IMR-90 (cell line): ENCODE results near the gene POU2AF2. TPM values are rescaled to one million over a fixed set of nuclear protein-coding genes. Genes with fewer than 3 reads are reported as not detected.

Experiments
- ATAC-seq: fragments of 200-7000 bp; cut with Tn5 transposase; 2 replicates; pipeline ENCODE4 v1.9.1; 2020; ENCODE audit warnings: low read depth, mild to moderate bottlenecking, moderate library complexity
- BruUV-seq: library from RNA; stranded (reverse); fragments of 400-500 nt; replicated peaks from 2 replicates; lab custom pipeline; 2021; lab: Mats Ljungman, UMichigan
- CTCF ChIA-PET: fragments of 300-600 bp; formaldehyde crosslinking; extraction: SDS; loops from one replicate; lab custom pipeline; 2021; ENCODE audit warnings: antibody characterized with exemption; lab: Yijun Ruan, JAX
- POLR2A ChIA-PET: fragments of 300-600 bp; sonication (Branson Sonifier 250); formaldehyde crosslinking; loops from one replicate; lab custom pipeline; 2022; ENCODE audit warnings: antibody characterized with exemption; ENCODE audit not compliant: unreplicated experiment; lab: Charles Lee
- DNase-seq: peaks from one replicate; pipeline ENCODE4 v3.0.0; 2013
- H2AFZ ChIP-seq: replicated peaks from 2 replicates; pipeline ENCODE3; 2013; ENCODE audit warnings: low read length, mild to moderate bottlenecking; ENCODE audit not compliant: poor library complexity
- H2AK5ac ChIP-seq: 2 replicates; pipeline ENCODE4 v1.6.1; 2013; ENCODE audit warnings: low read depth, low read length, inconsistent platforms
- H2AK9ac ChIP-seq: replicated peaks from 2 replicates; pipeline ENCODE3; 2013; ENCODE audit warnings: mild to moderate bottlenecking, low read depth, low read length, moderate library complexity; ENCODE audit not compliant: poor library complexity
- H2BK120ac ChIP-seq: 2 replicates; pipeline ENCODE4 v1.6.1; 2013; ENCODE audit warnings: low read depth, low read length, inconsistent platforms
- H2BK15ac ChIP-seq: 3 replicates; pipeline ENCODE4 v1.6.1; 2013; ENCODE audit warnings: low read depth, low read length, inconsistent platforms
- H2BK20ac ChIP-seq: 2 replicates; pipeline ENCODE4 v1.6.1; 2013; ENCODE audit warnings: low read depth, mild to moderate bottlenecking, inconsistent platforms, low read length, moderate library complexity
- H2BK5ac ChIP-seq: 2 replicates; pipeline ENCODE4 v1.6.1; 2013; ENCODE audit warnings: mild to moderate bottlenecking, low read depth, low read length, inconsistent platforms; ENCODE audit not compliant: poor library complexity, severe bottlenecking
- H3K14ac ChIP-seq: replicated peaks from 2 replicates; pipeline ENCODE4 v1.6.1; 2013; ENCODE audit warnings: low read depth, low read length, inconsistent platforms
- H3K18ac ChIP-seq: 2 replicates; pipeline ENCODE4 v1.6.1; 2013; ENCODE audit warnings: low read depth, low read length, control low read depth
- H3K23ac ChIP-seq: 2 replicates; pipeline ENCODE4 v1.6.1; 2013; ENCODE audit warnings: low read depth, low read length, inconsistent platforms
- H3K27ac ChIP-seq: 2 replicates; pipeline ENCODE4 v1.5.1; 2013; ENCODE audit warnings: mild to moderate bottlenecking, control low read depth, low read length; ENCODE audit not compliant: insufficient read depth
- H3K27me3 ChIP-seq: 2 replicates; pipeline ENCODE4 v1.6.1; 2013; ENCODE audit warnings: low read length; ENCODE audit not compliant: control insufficient read depth, insufficient read depth
- H3K36me3 ChIP-seq: 2 replicates; pipeline ENCODE4 v1.6.1; 2013; ENCODE audit warnings: low read length, mixed read lengths; ENCODE audit not compliant: control insufficient read depth, insufficient read depth
- H3K4ac ChIP-seq: 2 replicates; pipeline ENCODE4 v1.6.1; 2013; ENCODE audit warnings: low read depth, low read length, inconsistent platforms
- H3K4me1 ChIP-seq: 2 replicates; pipeline ENCODE4 v1.6.1; 2013; ENCODE audit warnings: low read length, mixed read lengths; ENCODE audit not compliant: control insufficient read depth, insufficient read depth
- H3K4me2 ChIP-seq: 2 replicates; pipeline ENCODE4 v1.6.1; 2013; ENCODE audit warnings: low read depth, mild to moderate bottlenecking, control low read depth, low read length, moderate library complexity
- H3K4me3 ChIP-seq: 2 replicates; pipeline ENCODE4 v1.5.1; 2013; ENCODE audit warnings: low read depth, mild to moderate bottlenecking, control low read depth, low read length, moderate library complexity; ENCODE audit not compliant: insufficient read depth
- H3K56ac ChIP-seq: 2 replicates; pipeline ENCODE4 v1.6.1; 2013; ENCODE audit warnings: low read length, inconsistent platforms; ENCODE audit not compliant: insufficient read depth; ENCODE audit errors: extremely low read depth
- H3K79me1 ChIP-seq, 2 experiments: 2 replicates each; pipeline ENCODE4 v1.6.1; 2013; ENCODE audit warnings: low read length in 2 of 2, inconsistent platforms in 1 of 2, low read depth in 1 of 2
- H3K9ac ChIP-seq: 2 replicates; pipeline ENCODE4 v1.6.1; 2013; ENCODE audit warnings: low read depth, low read length, control low read depth
- H3K9me1 ChIP-seq: 2 replicates; pipeline ENCODE4 v1.6.1; 2013; ENCODE audit warnings: low read length, inconsistent platforms; ENCODE audit not compliant: insufficient read depth
- H3K9me3 ChIP-seq: 2 replicates; pipeline ENCODE4 v1.6.1; 2013; ENCODE audit warnings: low read length; ENCODE audit not compliant: control insufficient read depth, insufficient read depth
- H4K20me1 ChIP-seq: 2 replicates; pipeline ENCODE4 v1.6.1; 2013; ENCODE audit warnings: low read length, inconsistent platforms; ENCODE audit not compliant: insufficient read depth
- H4K5ac ChIP-seq: 2 replicates; pipeline ENCODE4 v1.6.1; 2013; ENCODE audit warnings: mild to moderate bottlenecking, low read depth, low read length, control low read depth
- H4K8ac ChIP-seq, 2 experiments: 2 replicates each; pipeline ENCODE4 v1.6.1; 2013; ENCODE audit warnings: low read depth in 2 of 2, low read length in 2 of 2, control low read depth in 1 of 2, inconsistent platforms in 1 of 2
- H4K91ac ChIP-seq: 2 replicates; pipeline ENCODE4 v1.6.1; 2013; ENCODE audit warnings: low read depth, low read length, inconsistent platforms; ENCODE audit not compliant: insufficient read depth
- BHLHE40 ChIP-seq: fragments of 150-350 bp; IDR thresholded peaks from 2 replicates; pipeline ENCODE4 v1.6.1; 2016; ENCODE audit warnings: mild to moderate bottlenecking, low read depth, low read length
- CTCF ChIP-seq: conservative IDR thresholded peaks from 2 replicates; pipeline ENCODE4 v1.5.1; 2012; ENCODE audit warnings: mild to moderate bottlenecking, low read depth, low read length, improper control_type of control experiment
- ELK1 ChIP-seq: fragments of 150-350 bp; IDR thresholded peaks from 2 replicates; pipeline ENCODE4 v1.6.1; 2016; ENCODE audit warnings: low read depth, mild to moderate bottlenecking, low read length, moderate library complexity, borderline replicate concordance
- MAFK ChIP-seq: IDR thresholded peaks from 2 replicates; pipeline ENCODE4 v1.6.1; 2012; ENCODE audit warnings: low read depth, low read length, improper control_type of control experiment
- MAZ ChIP-seq: IDR thresholded peaks from 2 replicates; pipeline ENCODE4 v1.6.1; 2012; ENCODE audit warnings: low read depth, mild to moderate bottlenecking, low read length, improper control_type of control experiment, moderate library complexity, borderline replicate concordance
- MXI1 ChIP-seq: IDR thresholded peaks from 2 replicates; pipeline ENCODE4 v1.6.1; 2012; ENCODE audit warnings: low read depth, mild to moderate bottlenecking, low read length, moderate library complexity, borderline replicate concordance
- NFE2L2 ChIP-seq: fragments of 150-350 bp; IDR thresholded peaks from 2 replicates; pipeline ENCODE4 v1.6.1; 2016; ENCODE audit warnings: low read depth, mild to moderate bottlenecking, low read length
- POLR2A ChIP-seq: IDR thresholded peaks from 2 replicates; pipeline ENCODE4 v1.6.1; 2012; ENCODE audit warnings: mild to moderate bottlenecking, low read depth, low read length
- RCOR1 ChIP-seq: IDR thresholded peaks from 2 replicates; pipeline ENCODE4 v1.6.1; 2012; ENCODE audit warnings: mild to moderate bottlenecking, low read length, improper control_type of control experiment; ENCODE audit not compliant: insufficient replicate concordance
- RFX5 ChIP-seq: IDR thresholded peaks from 2 replicates; pipeline ENCODE4 v1.8.0; 2012; ENCODE audit warnings: low read depth, mild to moderate bottlenecking, low read length, moderate library complexity
- USF2 ChIP-seq: fragments of 150-350 bp; IDR thresholded peaks from 2 replicates; pipeline ENCODE4 v1.6.1; 2017; ENCODE audit warnings: mild to moderate bottlenecking, antibody characterized with exemption, low read length, low read depth
- WGBS, 2 experiments: methylation state at CpG; one replicate each; pipeline versions ENCODE4 v1.1.5 to v1.1.7; 2013; ENCODE audit warnings: missing lambda C conversion rate in 2 of 2; ENCODE audit not compliant: insufficient read length in 1 of 2; ENCODE audit errors: extremely low coverage in 2 of 2; 5-methylcytosine and 5-hydroxymethylcytosine counted together
- dilution Hi-C: fragments of 300-500 bp; cut with HindIII; formaldehyde crosslinking; loops from one replicate; pipeline ENCODE4 v1.14.3; 2018; ENCODE audit warnings: low sequenced_read_pairs; ENCODE audit not compliant: unreplicated experiment
- in situ Hi-C: fragments of 300-500 bp; cut with MboI; formaldehyde crosslinking; loops from 3 replicates; pipeline ENCODE4 v1.14.3; 2019; ENCODE audit warnings: low sequenced_read_pairs, inconsistent platforms, mixed read lengths
- intact Hi-C: fragments of 100-400 bp; cut with micrococcal nuclease; formaldehyde crosslinking; loops from 2 replicates; pipeline ENCODE4 v1.10.0; 2022
- polyA plus RNA-seq, 3 experiments: library from polyadenylated mRNA; depleted of rRNA; stranded (reverse); fragments of >200 nt; gene quantifications; 2 replicates each; pipeline ENCODE4 v1.2.3, GENCODE V29; 2012; ENCODE audit warnings: low replicate concordance in 1 of 3
- total RNA-seq: library from RNA; depleted of rRNA; stranded (reverse); fragments of >200 nt; gene quantifications from 2 replicates; pipeline ENCODE4 v1.2.3, GENCODE V29; 2012

Gene POU2AF2
- total and polyA plus RNA-seq, 2 of the 4 experiments (the other 2 are of a cell fraction): not detected

- CTCF ChIA-PET: no interaction called here
These were observed 89.3 kb downstream of the POU2AF2 start for GRCh38 chr11:111334532-111335502.

More at GRCh38 chr11:111334532-111335502, 89.3 kb downstream of the POU2AF2 start:
- Histone ChIP-seq H3K9me1 (no peaks in the 10 kb centered on the region), H3K9ac (no peak overlapping the region), H4K8ac (no peak overlapping the region), H3K4me2 (no peak overlapping the region), H3K4me3 (no peak overlapping the region), H2AFZ (no peak overlapping the region), H3K14ac (no peak overlapping the region), H2BK5ac (no peak overlapping the region), H4K5ac (no peak overlapping the region), H3K4ac (no peak overlapping the region), H3K27ac (no peak overlapping the region), H3K79me1 (no peaks in the 10 kb centered on the region), H2BK20ac (no peak overlapping the region), H3K23ac (no peak overlapping the region), H3K9me3 (no peaks in the 10 kb centered on the region), H3K4me1 (peaks cover 5% of the 10 kb centered on the region; the same call in 1 of the 2 replicates), H2BK15ac (no peak overlapping the region), H3K27me3 (peaks cover 15% of the 10 kb centered on the region), H2AK9ac (no peak overlapping the region), H3K56ac (no peak overlapping the region), H2AK5ac (no peak overlapping the region), H4K20me1 (no peaks in the 10 kb centered on the region), H2BK120ac (no peak overlapping the region), H3K36me3 (no peaks in the 10 kb centered on the region), H3K18ac (no peak overlapping the region), H4K91ac (no peak overlapping the region)
- no peak for DNase-seq
- intact Hi-C loops (no loop called here), in situ Hi-C loops (no loop called here), dilution Hi-C loops (no loop called here)
- BruUV-seq: no TSS peak
- WGBS, 2 experiments: 50% methylated on average over 3 of the region's 9 CpGs; no CpG with 5 or more reads in 1 of the 2 experiments
- ATAC-seq: no peak
- TF ChIP-seq BHLHE40 (no peak), RFX5 (no peak), USF2 (no peak), NFE2L2 (no peak), RCOR1 (no peak), MAZ (no peak), MXI1 (no peak), POLR2A (no peak), CTCF (no peak), ELK1 (no peak), MAFK (no peak)
- POLR2A ChIA-PET: no interaction called here
